CD4-positive, alpha-beta T cell treated with Interleukin-17A for 4 hours (primary cell): ENCODE data around the gene ACE.

Source experiments
- DNase-seq: peaks from one replicate; pipeline ENCODE4 v3.0.0-alpha.2; 2020; ENCODE audit warnings: mixed read lengths

The ACE gene

DNA sequence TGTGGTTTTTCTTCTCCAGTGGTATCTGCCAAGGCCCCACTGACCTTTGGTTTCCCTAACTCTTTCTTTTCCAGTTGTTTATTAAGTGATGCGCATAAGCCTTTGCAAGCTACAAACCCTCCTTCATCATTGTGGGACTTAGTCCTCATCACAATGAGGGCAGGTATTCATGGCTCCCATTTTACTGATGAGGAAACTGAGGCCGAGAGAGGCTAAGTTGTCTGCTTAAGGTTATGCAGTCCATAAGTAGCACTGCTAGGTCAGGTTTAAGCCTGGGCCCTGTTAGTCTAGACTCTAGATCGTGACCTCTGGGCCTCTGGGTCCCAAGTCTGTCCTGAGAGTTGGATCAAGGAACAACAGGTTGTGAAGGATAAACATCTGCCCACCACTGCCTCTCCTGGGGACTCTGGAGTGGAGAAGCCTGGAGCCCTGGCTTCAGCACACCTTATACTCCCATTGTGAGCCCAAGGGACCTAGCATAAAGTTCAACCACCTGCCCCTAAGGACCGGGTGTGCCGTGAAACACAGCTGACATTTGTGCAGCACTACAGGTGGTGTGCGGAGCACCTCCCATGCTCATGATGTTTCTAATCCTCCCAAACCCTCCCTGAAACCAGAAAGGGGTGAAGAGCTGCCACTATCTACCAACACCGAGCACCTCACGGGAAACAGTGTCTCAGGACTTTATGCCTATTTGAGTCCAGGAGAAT lies 41.1 kb downstream of the ACE start:
- DNase-seq: no peak

DNA sequence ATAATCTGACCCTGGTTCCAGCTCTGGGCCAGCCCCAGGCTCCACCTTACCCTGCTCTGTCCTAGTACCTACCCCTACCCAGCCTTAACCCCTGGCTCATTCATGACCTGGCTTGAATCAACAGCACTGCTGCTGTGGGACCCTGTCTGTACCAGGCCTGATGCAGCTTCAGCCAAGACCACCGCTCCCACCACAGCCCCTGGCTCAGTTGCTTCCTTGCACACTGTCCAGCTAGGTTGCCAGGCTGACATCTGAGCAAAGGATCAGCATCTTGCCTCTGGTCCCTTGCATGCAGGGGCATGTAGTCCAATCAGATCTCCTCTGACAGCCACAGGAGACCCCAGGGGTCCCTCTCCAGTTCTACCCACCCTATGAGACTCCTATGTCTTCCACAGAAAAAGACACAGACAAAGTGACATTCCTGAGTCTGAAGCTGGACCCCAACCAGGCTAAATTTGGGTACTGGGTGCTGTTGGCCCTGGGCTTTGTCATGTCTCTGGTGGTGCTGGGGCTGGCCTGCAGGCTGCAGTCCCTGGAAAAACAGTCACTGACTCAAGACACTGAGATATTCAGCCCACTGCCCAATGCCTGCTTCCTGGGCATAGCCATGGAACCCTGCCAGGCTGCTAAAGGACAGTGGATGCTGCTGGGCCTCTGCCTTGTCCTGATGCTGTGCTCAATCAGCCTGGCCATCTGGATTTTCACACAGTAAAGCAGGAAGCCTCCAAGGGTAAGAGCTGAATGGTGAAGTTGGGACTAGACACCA lies 42.4 kb downstream of the ACE start:
- no peak for DNase-seq

DNA sequence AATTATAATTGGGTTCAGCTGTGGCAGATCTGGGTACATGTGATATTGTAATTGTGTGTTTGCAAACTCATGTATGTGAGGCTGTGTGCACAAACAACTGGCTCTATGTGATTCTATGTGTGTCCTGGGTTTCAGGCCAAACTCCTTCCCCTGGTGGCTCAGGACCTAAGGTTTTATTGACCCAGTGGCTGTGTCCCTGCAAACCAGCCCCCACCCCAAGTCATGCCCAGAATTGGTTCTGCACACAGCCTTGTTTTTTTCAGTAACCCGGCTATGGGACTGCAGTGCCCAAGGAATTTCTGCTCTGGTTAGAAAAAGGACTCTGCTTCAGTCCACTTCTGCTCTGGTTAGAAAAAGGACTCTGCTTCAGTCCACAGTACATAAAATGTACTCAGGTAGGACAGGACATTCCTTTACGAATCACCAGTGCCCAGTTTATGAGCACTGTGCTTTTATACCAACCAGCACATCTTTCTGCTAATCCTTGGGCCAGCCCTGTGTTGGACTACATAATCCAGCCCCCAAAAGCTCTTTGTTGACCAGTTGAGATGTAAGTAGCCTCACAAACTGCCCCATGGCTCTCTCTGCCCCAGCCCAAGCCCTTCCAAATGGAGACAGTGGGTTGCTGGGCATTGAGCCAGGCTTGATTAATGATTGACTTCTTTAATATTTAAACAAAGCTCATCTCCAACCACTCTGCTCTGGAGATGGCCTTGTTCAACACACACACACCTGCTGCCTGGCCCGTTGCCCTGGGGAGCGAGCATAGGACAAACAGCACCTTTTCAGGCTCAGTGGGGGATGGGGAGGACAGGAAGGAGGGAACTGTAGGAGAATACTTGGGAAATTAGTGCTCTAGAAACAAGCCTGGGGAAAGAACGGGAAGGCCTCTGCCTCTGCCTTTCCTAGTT lies 43.4 kb downstream of the ACE start:
- no peak for DNase-seq

DNA sequence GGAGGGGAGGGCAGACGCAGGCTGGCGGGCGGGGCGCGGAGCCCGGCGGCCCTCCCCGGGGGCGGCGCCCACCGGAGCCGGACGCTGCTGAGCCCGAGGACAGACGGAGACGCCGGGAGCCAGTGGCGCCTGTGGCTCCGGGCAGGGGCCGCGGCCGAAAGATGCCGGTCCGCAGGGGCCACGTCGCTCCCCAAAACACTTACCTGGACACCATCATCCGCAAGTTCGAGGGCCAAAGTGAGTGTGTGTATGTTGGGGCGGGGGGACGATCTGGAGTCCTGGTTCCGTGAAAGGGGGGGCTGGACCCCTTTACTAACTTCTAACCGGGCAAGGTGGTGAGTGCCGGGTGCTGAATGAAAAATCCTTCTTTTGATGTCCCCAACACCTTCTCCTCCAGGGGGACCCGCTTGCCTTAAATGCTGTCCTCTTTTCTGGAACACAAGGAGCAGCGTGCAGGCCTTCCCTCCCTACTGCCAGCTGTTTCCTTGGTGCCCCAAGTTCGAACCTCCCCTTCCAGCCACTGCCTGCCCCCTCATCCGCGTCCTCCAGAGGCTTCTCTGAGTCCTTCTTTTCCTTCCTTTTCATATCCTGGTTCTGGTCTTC lies 46.5 kb downstream of the ACE start, which contains the start of gene KCNH6:
KCNH6 (plus strand) TSS at position 106 of the 603 bp plus-strand sequence; CDS start at position 162, 56 bp downstream.
- no peak for DNase-seq

DNA sequence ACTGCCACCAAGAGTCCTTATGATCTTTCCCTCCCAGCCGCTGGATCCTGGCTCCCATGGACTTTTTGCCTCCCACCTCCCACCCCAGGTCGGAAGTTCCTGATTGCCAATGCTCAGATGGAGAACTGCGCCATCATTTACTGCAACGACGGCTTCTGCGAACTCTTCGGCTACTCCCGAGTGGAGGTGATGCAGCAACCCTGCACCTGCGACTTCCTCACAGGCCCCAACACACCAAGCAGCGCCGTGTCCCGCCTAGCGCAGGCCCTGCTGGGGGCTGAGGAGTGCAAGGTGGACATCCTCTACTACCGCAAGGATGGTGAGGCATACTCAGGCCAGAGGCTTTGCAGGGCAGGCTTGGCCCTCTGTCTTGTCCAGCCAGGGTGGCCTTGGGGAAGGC lies 47.2 kb downstream of the ACE start:
- DNase-seq: no peak

DNA sequence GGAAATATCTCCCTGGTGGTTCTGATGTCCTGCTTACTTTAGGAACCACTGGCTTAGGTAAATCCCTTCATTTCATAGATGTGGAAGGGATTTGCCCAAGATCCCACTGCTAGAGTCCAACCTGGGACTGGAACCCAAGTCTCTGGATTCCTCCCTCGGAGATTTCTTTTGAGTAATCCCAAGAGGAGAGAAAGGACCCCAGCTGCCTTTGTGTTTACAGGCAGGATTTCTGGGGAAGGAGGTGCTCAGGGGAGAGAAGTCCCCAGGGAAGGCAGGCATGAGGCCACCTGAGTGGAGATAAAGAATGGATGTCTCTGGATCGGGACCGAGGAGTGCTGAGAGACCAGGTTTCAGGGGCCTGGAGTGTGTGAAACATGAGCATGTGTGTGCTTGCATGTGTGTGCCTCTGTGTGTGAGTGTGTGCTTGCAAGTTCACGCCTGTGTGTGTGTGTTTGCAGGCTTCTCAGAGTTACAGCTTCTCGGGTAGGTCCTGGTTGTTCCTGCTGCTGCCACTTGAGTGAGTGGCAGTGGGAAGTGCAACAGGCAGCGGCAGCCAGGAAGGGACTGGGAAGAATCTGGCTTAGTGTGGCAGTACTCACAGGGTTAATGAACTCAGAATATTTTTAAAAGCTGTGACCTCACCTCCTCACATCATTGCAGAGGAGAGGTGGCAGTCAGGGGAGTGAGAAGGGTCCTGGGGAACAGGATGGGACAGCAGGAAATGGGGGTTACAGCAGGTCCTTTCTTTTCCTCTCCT lies 48.5 kb downstream of the ACE start:
- DNase-seq: no peak

DNA sequence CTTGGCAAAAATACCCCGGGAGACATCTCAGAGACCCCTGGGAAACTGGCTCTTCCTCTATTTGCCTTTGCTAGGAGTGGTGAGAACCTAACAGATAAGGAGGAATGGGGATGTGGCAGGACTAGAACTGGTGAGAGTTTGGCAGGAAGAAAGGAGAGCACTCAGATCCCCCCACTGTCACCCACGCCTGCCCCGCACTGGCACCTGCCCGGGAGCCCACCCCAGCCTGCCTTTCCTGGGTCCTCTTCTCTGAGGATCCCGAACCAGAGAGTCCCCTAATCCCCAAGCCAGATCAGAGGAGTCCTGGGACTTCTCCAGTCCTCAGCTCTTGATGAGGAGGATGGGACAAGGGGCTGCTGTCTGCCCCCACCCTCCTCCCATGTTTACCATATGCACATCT lies 50.0 kb downstream of the ACE start:
- no peak for DNase-seq

DNA sequence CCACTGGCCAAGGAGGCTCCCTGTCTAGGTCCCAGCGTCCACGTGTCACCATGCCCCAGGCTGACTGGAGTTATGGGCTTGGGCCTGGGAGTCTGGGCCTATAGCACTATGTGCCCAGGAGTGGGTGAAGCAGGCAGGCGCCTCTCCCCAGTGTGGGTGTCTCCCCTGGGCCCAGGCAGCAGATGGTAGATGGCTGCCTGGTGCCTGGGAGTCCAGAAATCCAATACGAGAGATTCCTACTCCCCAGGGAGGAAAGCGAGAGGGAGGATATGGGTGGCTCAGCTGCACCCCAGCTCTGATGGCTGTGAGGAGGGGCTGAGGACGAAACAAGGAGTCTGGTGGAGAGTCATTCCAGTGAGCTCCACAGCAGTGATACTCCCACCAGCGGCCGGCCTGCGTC lies 51.3 kb downstream of the ACE start:
- DNase-seq: no peak

DNA sequence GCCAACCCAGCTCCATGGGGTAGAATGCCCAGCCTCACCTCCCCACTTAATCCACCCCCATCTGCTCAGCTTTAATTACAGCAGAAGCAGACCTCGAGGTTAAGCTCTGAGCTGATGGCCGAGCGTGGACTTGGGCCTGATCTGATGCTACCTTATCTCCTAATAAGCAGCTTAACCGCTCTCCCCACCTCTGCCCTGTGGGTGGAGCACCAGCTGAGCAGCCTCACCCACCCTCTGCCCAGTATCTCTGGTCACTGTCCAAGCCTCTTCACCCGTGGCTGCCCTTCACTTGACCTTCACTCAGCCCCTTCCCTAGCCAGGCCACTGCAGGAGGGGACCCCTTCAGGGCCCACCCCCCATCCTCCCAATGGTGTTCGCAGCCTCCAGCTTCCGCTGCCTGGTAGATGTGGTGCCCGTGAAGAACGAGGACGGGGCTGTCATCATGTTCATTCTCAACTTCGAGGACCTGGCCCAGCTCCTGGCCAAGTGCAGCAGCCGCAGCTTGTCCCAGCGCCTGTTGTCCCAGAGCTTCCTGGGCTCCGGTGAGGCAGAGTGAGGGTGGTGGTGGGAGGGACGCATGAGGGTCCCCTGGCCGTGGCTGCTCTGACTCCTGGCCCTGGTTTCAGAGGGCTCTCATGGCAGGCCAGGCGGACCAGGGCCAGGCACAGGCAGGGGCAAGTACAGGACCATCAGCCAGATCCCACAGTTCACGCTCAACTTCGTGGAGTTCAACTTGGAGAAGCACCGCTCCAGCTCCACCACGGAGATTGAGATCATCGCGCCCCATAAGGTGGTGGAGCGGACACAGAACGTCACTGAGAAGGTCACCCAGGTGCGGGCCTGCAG lies 53.1 kb downstream of the ACE start:
- no peak for DNase-seq

DNA sequence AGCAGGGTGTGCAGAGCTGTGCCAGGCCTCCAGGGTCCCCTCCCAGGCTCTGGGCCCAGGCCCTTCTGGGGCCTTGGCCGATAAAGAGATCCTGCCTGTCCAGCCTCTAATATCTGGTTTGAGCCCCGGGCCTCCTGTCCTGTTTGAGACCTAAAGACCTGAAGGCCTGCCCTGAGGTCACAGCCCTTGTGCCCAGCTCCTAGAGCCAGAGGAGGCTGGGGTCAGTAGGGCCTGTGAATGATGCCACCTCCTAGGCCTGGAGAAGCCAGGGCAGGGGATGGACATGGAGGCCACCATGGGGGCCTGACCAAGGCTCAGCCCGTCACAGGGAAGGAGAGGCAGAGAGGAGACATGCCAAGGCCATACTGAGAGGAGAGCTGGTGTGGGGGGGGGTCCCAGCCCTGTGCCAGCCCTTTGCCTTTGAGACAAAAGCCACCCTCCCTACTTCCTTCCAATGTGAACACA lies 53.7 kb downstream of the ACE start:
- no peak for DNase-seq

DNA sequence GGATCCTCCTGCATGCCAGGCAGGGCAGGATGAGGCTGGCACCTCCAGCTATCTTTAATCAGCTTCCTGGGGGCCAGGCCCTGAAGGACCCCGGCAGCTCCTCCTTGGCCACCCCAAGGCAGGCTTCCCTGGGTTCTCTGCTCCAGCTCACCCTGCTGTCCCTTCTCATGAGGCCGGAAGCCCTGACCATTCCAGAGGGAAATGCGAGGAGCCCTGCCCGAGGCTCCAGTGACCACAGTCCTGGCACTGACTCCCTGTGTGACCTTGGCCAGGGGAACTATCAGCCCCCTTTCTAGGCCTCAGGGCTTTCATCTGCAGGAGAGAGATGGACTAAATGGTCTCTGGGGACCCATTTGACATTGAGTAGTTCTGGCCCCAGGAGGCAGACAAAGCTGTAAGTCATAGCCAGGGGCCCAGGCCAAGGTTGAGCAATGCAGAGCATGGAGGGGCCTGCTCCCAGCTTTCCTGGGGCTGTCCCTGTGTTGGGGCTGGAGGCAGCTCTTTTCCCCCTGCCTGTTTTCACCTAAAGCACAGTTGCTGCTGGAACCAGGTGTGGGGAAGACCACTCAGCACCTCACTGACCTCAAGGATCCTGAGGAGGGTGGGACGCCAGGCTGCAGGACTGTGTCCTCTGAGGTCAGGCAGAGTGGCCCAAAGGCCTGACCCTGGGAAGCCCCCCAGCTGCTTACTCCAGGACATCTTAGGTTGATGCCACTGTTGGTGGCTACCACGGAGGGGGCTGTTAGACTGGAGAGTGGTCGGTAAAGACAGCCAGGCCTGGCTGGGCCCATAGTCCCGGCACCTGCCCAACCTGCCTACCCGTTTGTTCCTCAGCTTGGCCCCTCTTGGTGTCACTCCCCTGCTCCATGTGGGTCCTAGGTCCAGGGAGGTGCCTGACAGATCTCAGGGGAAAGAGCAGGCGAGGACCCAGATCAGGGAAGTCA lies 54.4 kb downstream of the ACE start:
- no peak for DNase-seq

DNA sequence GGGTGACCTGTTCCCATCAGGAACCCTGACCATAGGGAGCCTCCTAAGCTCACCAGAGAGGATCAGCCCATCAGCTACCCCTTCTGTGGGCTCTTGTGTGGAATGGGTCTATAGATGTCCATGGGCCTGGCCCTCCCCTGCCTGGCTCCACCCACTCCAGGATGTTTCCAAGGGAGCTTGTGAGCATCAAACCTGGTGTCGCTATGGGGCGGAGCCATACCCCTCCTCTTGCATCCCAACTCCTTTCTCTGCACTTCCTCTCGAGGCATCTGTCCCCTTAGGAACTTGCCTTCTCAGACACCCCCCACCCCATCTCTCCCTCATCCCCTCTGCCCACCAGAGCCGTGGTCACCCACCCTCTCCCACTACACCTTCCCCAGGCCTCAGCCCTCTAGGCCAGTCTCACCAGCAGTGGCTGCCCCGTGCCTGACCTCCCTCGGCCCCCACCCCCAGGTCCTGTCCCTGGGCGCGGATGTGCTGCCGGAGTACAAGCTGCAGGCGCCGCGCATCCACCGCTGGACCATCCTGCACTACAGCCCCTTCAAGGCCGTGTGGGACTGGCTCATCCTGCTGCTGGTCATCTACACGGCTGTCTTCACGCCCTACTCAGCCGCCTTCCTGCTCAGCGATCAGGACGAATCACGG lies 56.7 kb downstream of the ACE start:
- DNase-seq: no peak

DNA sequence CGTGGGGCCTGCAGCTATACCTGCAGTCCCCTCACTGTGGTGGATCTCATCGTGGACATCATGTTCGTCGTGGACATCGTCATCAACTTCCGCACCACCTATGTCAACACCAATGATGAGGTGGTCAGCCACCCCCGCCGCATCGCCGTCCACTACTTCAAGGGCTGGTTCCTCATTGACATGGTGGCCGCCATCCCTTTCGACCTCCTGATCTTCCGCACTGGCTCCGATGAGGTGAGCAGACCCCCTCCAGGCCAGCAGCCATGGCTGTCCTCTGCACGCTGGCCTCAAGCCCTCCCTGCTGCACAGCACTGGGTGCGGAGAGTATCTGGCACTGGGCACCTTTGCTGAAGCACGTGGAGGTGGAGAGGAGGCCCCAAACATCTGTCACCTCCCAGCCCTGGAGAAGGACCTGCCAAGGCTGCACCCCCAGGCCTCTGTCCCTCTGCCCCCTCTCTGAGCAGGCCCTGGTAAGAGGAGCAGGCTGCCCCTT lies 57.3 kb downstream of the ACE start:
- DNase-seq: no peak

DNA sequence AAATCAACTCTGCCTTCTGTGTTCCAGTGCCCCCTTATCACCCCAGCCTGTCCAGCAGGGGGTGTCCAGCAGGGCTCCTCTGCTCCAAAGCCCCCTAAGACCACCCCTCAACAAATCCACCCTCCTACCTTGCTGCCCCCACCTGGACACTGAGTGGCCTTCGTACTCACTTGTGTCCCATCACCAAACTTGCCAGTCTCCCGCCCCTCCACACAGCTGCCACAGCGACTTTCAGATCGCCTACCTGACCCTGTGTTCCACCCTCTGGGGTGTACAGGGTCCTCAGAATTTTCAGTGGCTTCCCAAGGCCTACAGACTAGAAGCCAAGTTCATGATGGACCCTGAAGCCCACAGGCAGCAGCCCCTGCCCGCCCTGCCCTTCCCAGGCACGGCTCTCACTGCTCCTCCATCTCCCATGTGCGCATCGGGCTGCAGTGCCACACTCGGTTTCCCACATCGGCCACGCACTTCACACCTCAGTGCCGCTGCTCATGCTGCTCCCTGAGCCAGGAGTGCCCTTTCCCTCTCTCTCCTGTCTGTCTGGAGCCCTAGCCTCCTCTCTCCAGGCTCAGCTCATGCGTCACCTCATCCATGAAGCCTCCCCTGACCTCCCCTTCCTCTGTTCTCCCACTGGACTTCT lies 58.1 kb downstream of the ACE start:
- DNase-seq: no peak

DNA sequence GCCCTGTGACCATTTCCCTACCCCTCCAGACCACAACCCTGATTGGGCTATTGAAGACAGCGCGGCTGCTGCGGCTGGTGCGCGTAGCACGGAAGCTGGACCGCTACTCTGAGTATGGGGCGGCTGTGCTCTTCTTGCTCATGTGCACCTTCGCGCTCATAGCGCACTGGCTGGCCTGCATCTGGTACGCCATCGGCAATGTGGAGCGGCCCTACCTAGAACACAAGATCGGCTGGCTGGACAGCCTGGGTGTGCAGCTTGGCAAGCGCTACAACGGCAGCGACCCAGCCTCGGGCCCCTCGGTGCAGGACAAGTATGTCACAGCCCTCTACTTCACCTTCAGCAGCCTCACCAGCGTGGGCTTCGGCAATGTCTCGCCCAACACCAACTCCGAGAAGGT lies 58.8 kb downstream of the ACE start:
- no peak for DNase-seq

DNA sequence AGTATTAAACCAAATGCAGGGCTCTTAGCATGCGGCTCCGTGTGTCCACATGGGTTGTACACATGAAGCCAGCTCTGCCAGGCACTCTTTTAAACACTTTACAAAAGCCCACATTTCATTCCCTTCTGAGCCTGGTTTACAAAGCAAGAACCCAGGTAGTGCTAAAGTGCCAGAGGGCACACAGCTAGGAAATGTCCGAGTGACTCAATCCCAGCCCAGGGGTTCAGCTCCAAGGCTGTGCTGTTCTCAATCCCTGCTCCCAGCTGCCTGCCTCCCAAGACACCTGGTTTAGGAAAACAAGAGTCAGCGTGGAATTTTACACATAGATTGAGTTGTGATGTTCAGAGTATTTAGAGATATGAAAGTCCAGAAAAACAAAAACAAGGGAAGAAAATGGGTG lies 60.1 kb downstream of the ACE start:
- no peak for DNase-seq

DNA sequence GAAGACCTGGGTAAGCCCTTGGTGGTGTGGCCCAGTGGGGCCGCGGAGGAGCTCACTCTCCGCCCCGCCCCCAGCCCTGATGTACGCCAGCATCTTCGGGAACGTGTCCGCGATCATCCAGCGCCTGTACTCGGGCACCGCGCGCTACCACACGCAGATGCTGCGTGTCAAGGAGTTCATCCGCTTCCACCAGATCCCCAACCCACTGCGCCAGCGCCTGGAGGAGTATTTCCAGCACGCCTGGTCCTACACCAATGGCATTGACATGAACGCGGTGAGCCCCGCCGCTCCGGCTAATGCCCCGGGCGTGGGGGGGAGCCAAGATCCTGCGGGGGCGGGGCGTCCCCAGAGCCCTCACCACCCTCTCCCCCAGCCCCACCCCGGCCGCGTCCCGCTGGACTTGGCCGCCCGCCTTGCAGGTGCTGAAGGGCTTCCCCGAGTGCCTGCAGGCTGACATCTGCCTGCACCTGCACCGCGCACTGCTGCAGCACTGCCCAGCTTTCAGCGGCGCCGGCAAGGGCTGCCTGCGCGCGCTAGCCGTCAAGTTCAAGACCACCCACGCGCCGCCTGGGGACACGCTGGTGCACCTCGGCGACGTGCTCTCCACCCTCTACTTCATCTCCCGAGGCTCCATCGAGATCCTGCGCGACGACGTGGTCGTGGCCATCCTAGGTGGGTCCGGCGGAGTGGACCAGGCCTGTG lies 61.3 kb downstream of the ACE start:
- DNase-seq: no peak
